A673 (cell line): ENCODE measurements around the gene KCNA2.

ENCODE experiments used
- CTCF ChIP-seq: fragments of 300-800, 200-600 bp; sonication (generic); conservative IDR thresholded peaks from 2 replicates; pipeline ENCODE4 v1.5.1; 2017; ENCODE audit warnings: low read depth, mild to moderate bottlenecking, antibody characterized with exemption, low read length, moderate library complexity, mixed read lengths
- EZH2 ChIP-seq: fragments of 200-600 bp; sonication (generic); IDR thresholded peaks from 2 replicates; pipeline ENCODE4 v1.6.1; 2017; ENCODE audit warnings: borderline replicate concordance, low read depth, mild to moderate bottlenecking, mixed read lengths, antibody characterized with exemption, low read length; ENCODE audit not compliant: poor library complexity, severe bottlenecking

DNA sequence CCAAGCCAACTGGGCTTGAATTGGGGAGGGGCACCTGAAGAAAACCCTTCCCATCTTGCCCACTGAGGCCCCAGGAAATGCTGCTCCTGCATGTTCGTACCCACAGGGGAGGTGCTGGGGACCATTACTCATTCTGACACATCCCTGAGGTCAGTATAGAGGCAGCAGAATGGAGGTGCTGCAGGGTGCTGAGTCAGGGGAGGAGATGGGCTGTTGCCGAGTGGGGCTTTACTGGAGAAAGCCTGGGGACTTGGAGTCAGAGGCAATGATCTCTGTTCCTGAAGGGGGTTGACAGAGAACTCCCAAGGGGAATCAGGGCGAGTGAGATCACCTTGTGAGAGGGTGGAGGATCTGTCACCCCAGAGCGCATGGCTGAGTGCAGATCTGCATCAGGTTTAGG lies 47.0 kb downstream of the KCNA2 start:
- TF ChIP-seq CTCF (no peak), EZH2 (no peak)
